HL-60 (cell line): ENCODE measurements around the gene HELB.

Source experiments
- DNase-seq, 2 experiments: peaks; one replicate each; pipeline ENCODE4 v3.0.0-alpha.2; 2010 to 2020; ENCODE audit warnings: low read depth in 1 of 2, low spot score in 1 of 2
- H3K27ac ChIP-seq: fragments of 250-450 bp; sonication (Bioruptor Pico); replicated peaks from 2 replicates; pipeline ENCODE4 v1.5.1; 2020; ENCODE audit warnings: mild to moderate bottlenecking, moderate library complexity
- H3K27me3 ChIP-seq: fragments of 250-450 bp; sonication (Bioruptor Pico); 2 replicates; pipeline ENCODE4 v1.5.1; 2021; ENCODE audit warnings: mild to moderate bottlenecking, moderate library complexity; ENCODE audit not compliant: insufficient read depth, poor library complexity, severe bottlenecking
- H3K4me3 ChIP-seq: replicated peaks from 2 replicates; pipeline ENCODE4 v1.5.1; 2011; ENCODE audit warnings: mild to moderate bottlenecking, control low read depth, low read length; ENCODE audit not compliant: insufficient read depth
- CTCF ChIP-seq: IDR thresholded peaks from one replicate; pipeline ENCODE4 v1.5.1; 2011; ENCODE audit warnings: low read length, control low read depth, inconsistent platforms; ENCODE audit not compliant: insufficient read depth
- GABPA ChIP-seq: IDR thresholded peaks from 2 replicates; pipeline ENCODE4 v1.6.1; 2012; ENCODE audit warnings: low read depth
- POLR2AphosphoS5 ChIP-seq: IDR thresholded peaks from 2 replicates; pipeline ENCODE4 v1.6.1; 2012; ENCODE audit warnings: low read depth
- REST ChIP-seq: IDR thresholded peaks from 2 replicates; pipeline ENCODE4 v1.6.1; 2012; ENCODE audit warnings: low read depth; ENCODE audit not compliant: insufficient replicate concordance
- SPI1 ChIP-seq: IDR thresholded peaks from 2 replicates; pipeline ENCODE4 v1.6.1; 2012; ENCODE audit warnings: low read depth, mild to moderate bottlenecking, borderline replicate concordance

The HELB gene

GRCh38 chr12:66312189-66312588, 9.9 kb downstream of the HELB start:
- no peak overlapping the region for H3K27ac ChIP-seq
- H3K4me3 ChIP-seq: no peak overlapping the region
- no peak for DNase-seq
- H3K27me3 ChIP-seq: no peaks in the 10 kb centered on the region
- TF ChIP-seq SPI1: no peak
- TF ChIP-seq POLR2AphosphoS5: no peak
- TF ChIP-seq REST: no peak
- TF ChIP-seq CTCF: no peak
- no peak for TF ChIP-seq GABPA

- Histone ChIP-seq H3K4me3 (no peak overlapping the region), H3K27me3 (no peaks in the 10 kb centered on the region), H3K27ac (no peak overlapping the region)
- DNase-seq: no peak
- TF ChIP-seq SPI1 (no peak), POLR2AphosphoS5 (no peak), REST (no peak), CTCF (no peak), GABPA (no peak)
These were observed 12.0 kb downstream of the HELB start for GRCh38 chr12:66314278-66314677.

- Histone ChIP-seq H3K27ac (no peak overlapping the region), H3K27me3 (no peaks in the 10 kb centered on the region), H3K4me3 (no peak overlapping the region)
- TF ChIP-seq CTCF (no peak), REST (no peak), POLR2AphosphoS5 (no peak), GABPA (no peak), SPI1 (no peak)
- DNase-seq: no peak
These were observed 17.1 kb downstream of the HELB start for GRCh38 chr12:66319266-66319954.
